NK-92 (cell line): ENCODE data around the gene CLDN25.

Experiments
- DNase-seq: peaks from one replicate; lab custom pipeline; 2025; ENCODE audit not compliant: unreplicated experiment; lab: John Stamatoyannopoulos, UW

CLDN25 gene

DNA sequence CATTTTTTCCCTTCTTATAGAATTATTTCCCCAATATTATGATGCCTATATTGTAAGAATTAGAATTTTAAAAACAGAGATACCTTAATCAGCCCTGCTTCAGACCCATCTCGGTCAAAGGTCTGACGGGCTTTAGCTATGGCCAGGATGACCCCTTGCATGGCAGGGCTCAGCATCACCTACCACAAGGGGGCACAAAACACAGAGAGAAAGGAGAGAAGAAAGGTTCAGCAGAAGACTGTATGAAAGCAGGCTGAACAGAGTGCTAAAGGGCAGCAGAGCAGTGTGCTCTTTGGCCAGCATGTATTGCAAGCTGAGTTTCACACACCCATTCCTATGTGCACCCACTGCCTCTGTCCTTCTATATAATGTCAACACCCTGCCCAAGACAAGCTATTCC is 26.8 kb downstream of the CLDN25 start:
- DNase-seq, result no peak

- no peak for DNase-seq
Measured at GRCh38 chr11:113808931-113809330, 29.3 kb downstream of the CLDN25 start.

GRCh38 chr11:113814181-113814580 is 34.6 kb downstream of the CLDN25 start:
- no peak for DNase-seq

DNA sequence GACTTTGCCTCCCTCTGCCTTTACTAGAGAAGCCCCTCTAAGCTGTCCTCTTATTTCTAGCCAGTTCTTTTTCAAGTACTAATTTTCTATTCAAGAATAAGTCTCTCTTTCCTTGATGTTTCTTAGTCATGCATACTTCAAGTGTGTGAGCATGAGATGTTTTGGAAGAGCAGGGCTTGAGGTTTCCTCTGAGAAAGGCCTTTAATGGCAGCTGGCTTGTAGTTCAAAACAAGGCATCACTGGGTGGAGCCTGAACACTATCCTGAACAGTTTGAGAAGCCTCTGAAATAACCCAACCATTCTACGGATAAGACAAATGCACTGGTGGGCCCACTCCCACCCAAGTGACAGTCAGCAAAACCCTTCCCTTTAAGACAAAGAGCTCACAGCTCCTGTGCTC is 37.6 kb downstream of the CLDN25 start:
- DNase-seq, result no peak

- DNase-seq, result no peak
Measured at GRCh38 chr11:113817626-113818025, 38.0 kb downstream of the CLDN25 start.

DNA sequence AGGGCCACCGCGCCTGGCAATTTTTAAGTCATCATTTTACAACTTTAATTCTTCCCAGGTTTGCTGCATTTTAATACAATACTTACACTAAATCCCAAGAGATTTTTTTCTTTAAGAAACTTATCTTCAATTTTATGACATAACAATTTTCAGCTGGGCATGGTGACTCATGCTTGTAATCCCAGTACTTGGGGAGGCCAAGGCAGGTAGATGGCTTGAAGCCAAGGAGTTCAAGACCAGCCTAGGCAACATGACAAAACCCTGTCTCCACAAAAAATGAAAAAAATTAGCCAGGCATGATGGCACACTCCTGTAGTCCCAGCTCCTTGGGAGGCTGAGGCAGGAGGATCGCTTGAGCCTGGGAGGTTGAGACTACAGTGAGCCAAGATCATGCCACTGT is 38.8 kb downstream of the CLDN25 start:
- no peak for DNase-seq

DNA sequence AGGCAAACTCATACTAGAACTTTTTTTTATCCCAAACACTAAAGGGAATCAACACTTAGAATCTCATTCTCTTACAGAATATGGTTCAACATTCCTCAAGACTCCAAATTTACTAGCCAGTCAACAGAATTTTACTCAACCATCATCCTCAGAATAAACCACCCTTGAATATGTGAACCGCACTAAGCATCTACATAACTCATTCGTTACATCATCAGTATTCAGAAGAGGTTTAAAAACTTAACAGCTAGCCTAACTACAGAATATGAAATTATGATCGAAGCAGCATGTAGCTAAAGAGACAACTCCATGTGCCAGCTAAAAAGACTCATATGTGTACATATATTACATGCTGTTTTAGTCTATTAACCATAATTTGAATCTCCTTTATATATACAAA is 47.9 kb downstream of the CLDN25 start:
- DNase-seq, result no peak

- no peak for DNase-seq
Measured at GRCh38 chr11:113828191-113828590, 48.6 kb downstream of the CLDN25 start.

DNA sequence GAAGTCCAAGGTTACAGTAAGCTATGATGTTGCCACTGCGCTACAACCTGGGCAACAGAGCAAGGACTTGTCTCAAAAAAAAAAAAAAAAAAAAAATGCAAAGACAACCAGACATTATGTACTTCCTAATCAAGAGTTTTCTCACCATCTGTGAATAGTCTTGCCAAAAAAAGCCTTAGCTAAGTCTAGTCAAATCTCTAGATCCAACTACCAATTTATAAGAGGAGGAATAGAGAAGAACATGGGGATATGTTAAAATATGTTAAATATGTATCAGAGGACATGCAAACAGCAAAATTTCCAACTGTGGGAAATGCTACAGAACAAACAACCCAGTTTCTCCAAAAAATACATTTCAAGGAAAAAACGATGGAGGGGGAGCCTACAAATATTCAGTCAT is 50.2 kb downstream of the CLDN25 start:
- no peak for DNase-seq
